Tibial artery (tissue), 4 donors: ENCODE data around the gene CLIC2.
"Not testable (repeated sequence)": the region's sequence is repeated elsewhere in the genome, so short reads cannot be mapped to it uniquely, and the experiment has no call there.

Experiments used
- DNase-seq, 2 donors: peaks; one replicate each; pipeline ENCODE4 v3.0.0-alpha.2; 2019
- H3K27ac ChIP-seq, 2 donors: fragments of 200-600 bp; sonication (generic) in 1 of 2; 1 replicate in 1 of 2; 2 replicates in 1 of 2; pipeline ENCODE4 v1.5.1; 2018 to 2019; ENCODE audit warnings: mild to moderate bottlenecking in 1 of 2
- H3K27me3 ChIP-seq, 2 donors: fragments of 200-600 bp; sonication (generic) in 1 of 2; one replicate each; pipeline versions ENCODE4 v1.5.1 to v1.6.0; 2016 to 2019
- H3K36me3 ChIP-seq, 3 donors: fragments of 200-600 bp; sonication (generic) in 2 of 3; one replicate each; pipeline ENCODE4 v1.5.1; 2016 to 2019; ENCODE audit warnings: mild to moderate bottlenecking in 2 of 3
- H3K4me1 ChIP-seq, 4 donors: fragments of 200-600 bp; sonication (generic) in 2 of 4; 1 replicate in 3 of 4; 2 replicates in 1 of 4; pipeline ENCODE4 v1.5.1; 2016 to 2019
- H3K4me3 ChIP-seq, 2 donors: fragments of 200-600 bp; sonication (generic) in 1 of 2; 1 replicate in 1 of 2; 2 replicates in 1 of 2; pipeline ENCODE4 v1.5.1; 2018 to 2019; ENCODE audit warnings: mild to moderate bottlenecking in 2 of 2
- H3K9me3 ChIP-seq, 3 donors: fragments of 200-600 bp; sonication (generic) in 1 of 3; one replicate each; pipeline ENCODE4 v1.5.1; 2016 to 2019
- intact Hi-C: fragments of 100-400 bp; cut with DNase I; formaldehyde crosslinking; loops from one replicate; pipeline ENCODE4 v1.15.0; 2023; ENCODE audit warnings: low total_unique reads
- TF ChIP-seq, protein P1 (sequence below), 2 experiments: fragments of 200-600 bp in 1 of 2; fragments of 450-650 bp in 1 of 2; IDR thresholded peaks; one replicate each; pipeline ENCODE4 v1.5.1; 2017 to 2019; ENCODE audit warnings: antibody characterized with exemption in 2 of 2, mild to moderate bottlenecking in 1 of 2, moderate library complexity in 1 of 2

The CLIC2 gene

GRCh38 chrX:155293771-155294170 lies 40.6 kb downstream of the CLIC2 start:
- intact Hi-C loops = no loop called here
- no peak overlapping the region for H3K4me3 ChIP-seq
- H3K36me3 ChIP-seq = no peaks in the 10 kb centered on the region
- no peak overlapping the region for H3K27ac ChIP-seq
- H3K27me3 ChIP-seq = no peaks in the 10 kb centered on the region
- TF ChIP-seq, protein P1, sequence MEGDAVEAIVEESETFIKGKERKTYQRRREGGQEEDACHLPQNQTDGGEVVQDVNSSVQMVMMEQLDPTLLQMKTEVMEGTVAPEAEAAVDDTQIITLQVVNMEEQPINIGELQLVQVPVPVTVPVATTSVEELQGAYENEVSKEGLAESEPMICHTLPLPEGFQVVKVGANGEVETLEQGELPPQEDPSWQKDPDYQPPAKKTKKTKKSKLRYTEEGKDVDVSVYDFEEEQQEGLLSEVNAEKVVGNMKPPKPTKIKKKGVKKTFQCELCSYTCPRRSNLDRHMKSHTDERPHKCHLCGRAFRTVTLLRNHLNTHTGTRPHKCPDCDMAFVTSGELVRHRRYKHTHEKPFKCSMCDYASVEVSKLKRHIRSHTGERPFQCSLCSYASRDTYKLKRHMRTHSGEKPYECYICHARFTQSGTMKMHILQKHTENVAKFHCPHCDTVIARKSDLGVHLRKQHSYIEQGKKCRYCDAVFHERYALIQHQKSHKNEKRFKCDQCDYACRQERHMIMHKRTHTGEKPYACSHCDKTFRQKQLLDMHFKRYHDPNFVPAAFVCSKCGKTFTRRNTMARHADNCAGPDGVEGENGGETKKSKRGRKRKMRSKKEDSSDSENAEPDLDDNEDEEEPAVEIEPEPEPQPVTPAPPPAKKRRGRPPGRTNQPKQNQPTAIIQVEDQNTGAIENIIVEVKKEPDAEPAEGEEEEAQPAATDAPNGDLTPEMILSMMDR (IDR thresholded peaks at IDR 0.05) = no peak
- H3K4me1 ChIP-seq = no peaks in the 10 kb centered on the region
- DNase-seq = no peak
- no peaks in the 10 kb centered on the region for H3K9me3 ChIP-seq

DNA sequence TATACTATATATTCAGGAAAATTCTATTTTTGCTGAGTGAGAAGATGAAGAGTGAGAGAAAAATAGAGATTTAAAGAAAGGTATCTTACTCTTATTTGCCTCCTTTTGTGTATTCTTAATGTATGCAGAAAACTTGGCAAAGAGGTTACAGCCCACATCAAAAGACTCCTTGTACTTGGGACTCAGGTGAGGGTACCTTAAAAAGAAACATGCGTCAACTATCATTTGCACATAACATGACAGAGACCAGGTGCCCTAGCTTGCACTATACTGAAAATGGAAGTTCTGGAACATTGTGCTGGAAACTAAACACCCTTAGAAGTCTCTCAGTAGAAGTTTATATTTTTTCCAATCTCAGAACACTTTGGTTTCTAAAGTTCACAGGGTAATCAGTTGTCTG lies 54.5 kb downstream of the CLIC2 start:
- Histone ChIP-seq H3K27me3 (no peaks in the 10 kb centered on the region), H3K27ac (no peak overlapping the region), H3K4me1 (no peaks in the 10 kb centered on the region), H3K4me3 (no peak overlapping the region), H3K9me3 (no peaks in the 10 kb centered on the region), H3K36me3 (peaks cover 0 to 6% (median 0%) of the 10 kb centered on the region in 3 donors)
- intact Hi-C loops = no loop called here
- DNase-seq = no peak
- TF ChIP-seq, protein P1 (IDR thresholded peaks at IDR 0.05) = no peak

GRCh38 chrX:155270969-155271368 lies 63.4 kb downstream of the CLIC2 start:
- TF ChIP-seq, protein P1 (IDR thresholded peaks at IDR 0.05) = no peak
- H3K36me3 ChIP-seq = no peaks in the 10 kb centered on the region
- H3K4me1 ChIP-seq = no peaks in the 10 kb centered on the region
- H3K27ac ChIP-seq = no peak overlapping the region
- DNase-seq = no peak
- no peak overlapping the region for H3K4me3 ChIP-seq
- no peaks in the 10 kb centered on the region for H3K27me3 ChIP-seq
- intact Hi-C loops = no loop called here
- H3K9me3 ChIP-seq = peaks cover 0 to 6% (median 4%) of the 10 kb centered on the region in 3 donors

- H3K27ac ChIP-seq, H3K4me3 ChIP-seq, H3K27me3 ChIP-seq, DNase-seq, intact Hi-C loops, H3K9me3 ChIP-seq, H3K36me3 ChIP-seq, H3K4me1 ChIP-seq: not testable (repeated sequence)
Measured at GRCh38 chrX:155267995-155268394, 66.4 kb downstream of the CLIC2 start.

GRCh38 chrX:155266439-155266838 lies 68.0 kb downstream of the CLIC2 start:
- Histone ChIP-seq H3K9me3 (peaks cover 0 to 4% (median 0%) of the 10 kb centered on the region in 3 donors), H3K27me3 (no peaks in the 10 kb centered on the region), H3K4me1 (peaks cover 0 to 4% (median 0%) of the 10 kb centered on the region in 4 donors), H3K27ac (no peak overlapping the region), H3K4me3 (no peak overlapping the region), H3K36me3 (no peaks in the 10 kb centered on the region)
- intact Hi-C loops = no loop called here
- TF ChIP-seq, protein P1 (IDR thresholded peaks at IDR 0.05) = no peak
- no peak for DNase-seq

DNA sequence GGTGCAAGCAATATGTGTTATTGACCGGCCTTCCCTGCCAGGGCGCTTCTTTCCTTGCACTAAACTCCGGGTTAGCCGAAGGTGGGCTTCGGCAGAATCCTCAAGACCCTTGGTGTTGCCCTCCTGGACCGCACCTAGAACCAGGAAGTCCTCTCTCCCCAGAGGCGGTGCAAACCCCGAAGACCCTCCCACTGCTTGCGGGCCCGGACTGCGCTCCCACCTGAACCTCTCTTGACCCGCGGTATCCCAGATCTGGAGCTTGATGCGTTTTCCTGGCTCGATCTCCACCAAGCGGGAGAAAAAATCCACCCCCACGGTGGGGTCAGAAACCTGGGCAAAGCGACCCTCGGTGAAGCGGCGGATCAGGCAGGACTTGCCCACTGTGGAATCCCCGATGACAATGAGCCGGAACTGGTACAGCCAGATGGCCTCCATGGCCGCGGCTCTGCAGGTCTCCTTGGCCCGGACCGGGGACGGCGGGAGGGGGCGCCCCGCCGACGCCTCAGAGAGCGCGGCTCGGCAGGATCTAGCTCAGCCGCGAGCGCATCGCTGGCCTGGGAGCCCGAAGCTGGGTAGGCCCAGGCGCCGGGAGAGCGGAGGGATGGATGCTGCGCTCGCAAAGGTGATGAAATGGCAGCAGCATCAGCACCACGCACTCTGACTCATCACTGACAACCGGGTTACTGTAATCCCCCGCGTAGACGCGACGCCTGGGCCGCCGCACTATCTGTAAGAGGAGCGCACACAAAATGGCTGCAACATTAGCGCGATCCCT lies 70.4 kb downstream of the CLIC2 start, which contains the start of gene RAB39B:
Gene RAB39B, minus strand, starts transcription at position 638 of the 775 bp plus-strand sequence. Its CDS starts 203 bp downstream, at position 435.
- no peaks in the 10 kb centered on the region for H3K9me3 ChIP-seq
- peak within 1 kb of the TSS; percentile 36 to 42 for H3K4me3 ChIP-seq
- TF ChIP-seq, protein P1 (IDR thresholded peaks at IDR 0.05) = no peak
- H3K27me3 ChIP-seq = no peaks in the 10 kb centered on the region
- H3K4me1 ChIP-seq = peaks cover 0 to 4% (median 0%) of the 10 kb centered on the region in 4 donors
- no peaks in the 10 kb centered on the region for H3K36me3 ChIP-seq
- peak; percentile 24 to 43 for DNase-seq
- H3K27ac ChIP-seq = no peak within 1 kb of the TSS
- intact Hi-C loops = no loop called here
